Kidney epithelial cell (primary cell): Measurements from ENCODE around the gene SENP7. TPM values are rescaled to one million over a fixed set of nuclear protein-coding genes. Genes with fewer than 3 reads are reported as not detected.
"Not testable (repeated sequence)": the region's sequence is repeated elsewhere in the genome, so short reads cannot be mapped to it uniquely, and the experiment has no call there.

Experiments
- DNase-seq: peaks from one replicate; pipeline ENCODE4 v3.0.0-alpha.2; 2010; ENCODE audit warnings: low read depth
- H3K27me3 ChIP-seq: 2 replicates; pipeline ENCODE4 v1.6.0; 2011; ENCODE audit warnings: low read length; ENCODE audit not compliant: control insufficient read depth, insufficient read depth
- H3K36me3 ChIP-seq: 2 replicates; pipeline ENCODE4 v1.5.1; 2011; ENCODE audit warnings: low read length; ENCODE audit not compliant: control insufficient read depth, insufficient read depth
- H3K4me3 ChIP-seq: 2 replicates; pipeline ENCODE4 v1.5.1; 2011; ENCODE audit warnings: low read depth, mild to moderate bottlenecking, control low read depth, low read length
- CTCF ChIP-seq: IDR thresholded peaks from 2 replicates; pipeline ENCODE4 v1.5.1; 2011; ENCODE audit warnings: mild to moderate bottlenecking, moderate library complexity, low read length, control low read depth, inconsistent platforms; ENCODE audit not compliant: insufficient read depth, poor library complexity, severe bottlenecking
- total RNA-seq: library from RNA; depleted of rRNA; stranded (reverse); fragments of >200 nt; gene quantifications from 2 replicates; pipeline ENCODE4 v1.2.3, GENCODE V29; 2015

Gene SENP7
- total RNA-seq, 1 donor from 2014 or later: 15.6 TPM

GRCh38 chr3:101466465-101467309, 46.3 kb downstream of the SENP7 start:
- H3K4me3 ChIP-seq: no peak overlapping the region
- H3K27me3 ChIP-seq: no peaks in the 10 kb centered on the region
- TF ChIP-seq CTCF: no peak
- H3K36me3 ChIP-seq: no peaks in the 10 kb centered on the region
- DNase-seq: no peak

DNA sequence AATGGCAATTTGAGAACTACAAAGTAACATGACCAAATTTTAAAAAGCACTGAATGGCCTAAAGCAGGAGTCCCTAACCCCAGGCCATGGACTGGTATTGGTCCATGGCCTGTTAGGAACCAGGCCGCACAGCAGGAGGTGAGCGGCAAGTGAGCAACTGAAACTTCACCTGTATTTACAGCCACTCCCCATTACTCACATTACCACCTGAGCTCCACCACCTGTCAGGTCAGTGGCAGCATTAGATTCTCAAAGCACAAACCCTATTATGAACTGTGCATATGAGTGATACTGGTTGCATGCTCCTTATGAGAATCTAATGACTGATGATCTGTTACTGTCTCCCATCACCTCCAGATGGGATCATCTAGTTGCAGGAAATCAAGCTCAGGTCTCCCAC, 48.8 kb downstream of the SENP7 start:
- no peak for DNase-seq
- H3K36me3 ChIP-seq: no peaks in the 10 kb centered on the region
- TF ChIP-seq CTCF: no peak
- no peak overlapping the region for H3K4me3 ChIP-seq
- no peaks in the 10 kb centered on the region for H3K27me3 ChIP-seq

- Histone ChIP-seq H3K4me3 (no peak overlapping the region), H3K27me3 (no peaks in the 10 kb centered on the region), H3K36me3 (no peaks in the 10 kb centered on the region)
- no peak for DNase-seq
- no peak for TF ChIP-seq CTCF
These were observed 51.6 kb downstream of the SENP7 start for GRCh38 chr3:101461451-101461850.

DNA sequence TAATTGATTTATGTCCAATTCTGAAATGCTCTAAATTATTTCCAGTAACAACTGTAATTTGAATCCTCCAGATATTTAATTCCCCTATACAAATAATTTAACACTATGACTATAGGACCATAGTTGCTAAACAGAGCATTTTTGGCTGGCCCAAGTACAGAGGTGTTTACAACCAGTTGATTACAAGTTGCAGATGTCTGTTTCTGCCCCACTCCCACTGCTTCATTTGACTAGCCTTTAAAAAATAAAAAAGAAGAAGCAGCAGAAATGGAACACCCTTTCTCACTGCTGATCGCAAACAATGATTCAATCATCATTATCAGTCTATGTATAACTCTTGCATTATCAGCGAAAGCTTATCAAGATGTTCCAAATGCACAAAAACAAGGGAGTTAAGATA, 54.6 kb downstream of the SENP7 start:
- TF ChIP-seq CTCF: no peak
- no peak for DNase-seq
- no peak overlapping the region for H3K4me3 ChIP-seq
- H3K36me3 ChIP-seq: no peaks in the 10 kb centered on the region
- H3K27me3 ChIP-seq: no peaks in the 10 kb centered on the region

- no peaks in the 10 kb centered on the region for H3K27me3 ChIP-seq
- no peak for TF ChIP-seq CTCF
- no peak for DNase-seq
- H3K4me3 ChIP-seq: no peak overlapping the region
- no peaks in the 10 kb centered on the region for H3K36me3 ChIP-seq
These were observed 58.4 kb downstream of the SENP7 start for GRCh38 chr3:101454629-101455028.

DNA sequence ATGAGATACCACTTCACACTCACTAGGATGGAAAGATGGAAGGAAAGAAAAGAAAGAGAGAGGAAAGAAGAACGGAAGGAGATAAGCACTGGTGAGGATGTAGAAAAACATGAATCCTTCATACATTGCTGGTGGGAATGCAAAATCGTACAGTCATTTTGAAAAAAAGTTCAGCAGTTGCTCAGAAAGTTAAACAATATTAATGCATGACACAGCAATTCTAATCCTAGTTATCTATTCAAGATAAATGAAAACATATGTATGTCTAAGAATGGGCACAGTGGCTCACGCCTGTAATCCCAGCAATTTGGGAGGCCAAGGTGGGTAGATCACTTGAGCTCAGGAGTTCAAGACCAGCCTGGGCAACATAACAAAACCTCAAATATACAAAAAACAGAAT, 59.1 kb downstream of the SENP7 start:
- Histone ChIP-seq H3K27me3 (no peaks in the 10 kb centered on the region), H3K4me3 (no peak overlapping the region), H3K36me3 (no peaks in the 10 kb centered on the region)
- no peak for TF ChIP-seq CTCF
- no peak for DNase-seq

DNA sequence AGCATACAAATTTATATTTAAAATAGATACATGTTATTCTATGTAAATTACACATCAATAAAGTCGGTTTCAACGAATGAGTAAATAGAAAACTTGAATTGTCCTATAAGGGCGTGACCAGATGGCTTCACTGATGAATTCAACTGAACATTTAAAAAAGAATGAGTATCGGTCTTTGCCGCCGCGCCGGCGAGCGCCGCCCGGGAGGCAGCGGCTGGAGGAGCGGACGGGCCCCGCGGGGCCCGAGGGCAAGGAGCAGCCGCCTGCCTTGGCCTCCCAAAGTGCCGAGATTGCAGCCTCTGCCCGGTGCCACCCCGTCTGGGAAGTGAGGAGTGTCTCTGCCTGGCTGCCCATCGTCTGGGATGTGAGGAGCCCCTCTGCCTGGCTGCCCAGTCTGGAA, 74.4 kb downstream of the SENP7 start:
- H3K27me3 ChIP-seq, DNase-seq, H3K4me3 ChIP-seq, H3K36me3 ChIP-seq: not testable (repeated sequence)
